ENCODE measurements around the gene COL8A1. TPM values are rescaled to one million over a fixed set of nuclear protein-coding genes. Genes with fewer than 3 reads are reported as not detected.

The COL8A1 gene
- total and polyA plus RNA-seq, 8 donors: 0.24 to 10.1 (median 0.59) TPM

DNA sequence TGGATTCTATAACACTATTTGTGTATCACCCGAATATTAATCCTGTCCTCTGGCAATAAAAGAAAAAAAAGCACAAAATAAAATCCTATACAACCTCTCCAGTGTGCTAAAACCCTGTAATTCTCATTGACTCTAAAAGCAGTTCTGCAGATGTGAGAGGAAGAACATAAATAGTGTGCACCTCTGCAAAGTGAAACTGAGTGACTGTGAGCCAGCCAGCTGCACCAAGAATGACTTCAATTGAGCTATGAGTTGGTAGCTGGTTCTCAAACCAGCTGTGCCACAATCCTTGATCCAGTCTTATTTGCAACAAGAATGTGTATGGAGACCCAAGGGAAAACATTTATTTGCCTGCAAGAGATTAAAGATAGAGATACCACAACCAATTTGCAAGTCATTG is 31.2 kb upstream of the COL8A1 start:
- FAIRE-seq: no peak
- WGBS, 2 donors: 50 to 69% methylated on average over 1 of the region's 1 CpG
- TF ChIP-seq, protein P1, sequence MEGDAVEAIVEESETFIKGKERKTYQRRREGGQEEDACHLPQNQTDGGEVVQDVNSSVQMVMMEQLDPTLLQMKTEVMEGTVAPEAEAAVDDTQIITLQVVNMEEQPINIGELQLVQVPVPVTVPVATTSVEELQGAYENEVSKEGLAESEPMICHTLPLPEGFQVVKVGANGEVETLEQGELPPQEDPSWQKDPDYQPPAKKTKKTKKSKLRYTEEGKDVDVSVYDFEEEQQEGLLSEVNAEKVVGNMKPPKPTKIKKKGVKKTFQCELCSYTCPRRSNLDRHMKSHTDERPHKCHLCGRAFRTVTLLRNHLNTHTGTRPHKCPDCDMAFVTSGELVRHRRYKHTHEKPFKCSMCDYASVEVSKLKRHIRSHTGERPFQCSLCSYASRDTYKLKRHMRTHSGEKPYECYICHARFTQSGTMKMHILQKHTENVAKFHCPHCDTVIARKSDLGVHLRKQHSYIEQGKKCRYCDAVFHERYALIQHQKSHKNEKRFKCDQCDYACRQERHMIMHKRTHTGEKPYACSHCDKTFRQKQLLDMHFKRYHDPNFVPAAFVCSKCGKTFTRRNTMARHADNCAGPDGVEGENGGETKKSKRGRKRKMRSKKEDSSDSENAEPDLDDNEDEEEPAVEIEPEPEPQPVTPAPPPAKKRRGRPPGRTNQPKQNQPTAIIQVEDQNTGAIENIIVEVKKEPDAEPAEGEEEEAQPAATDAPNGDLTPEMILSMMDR (IDR thresholded peaks at IDR 0.05): no peak
- Histone ChIP-seq H3K27ac (no peak overlapping the region), H3K4me3 (no peak overlapping the region), H3K36me3 (no peaks in the 10 kb centered on the region), H3K9me3 (no peaks in the 10 kb centered on the region), H3K27me3 (no peaks in the 10 kb centered on the region), H3K4me1 (no peaks in the 10 kb centered on the region)
- no peak for ATAC-seq
- intact Hi-C loops (cut with DNase I): no loop called here
- DNase-seq: no peak

DNA sequence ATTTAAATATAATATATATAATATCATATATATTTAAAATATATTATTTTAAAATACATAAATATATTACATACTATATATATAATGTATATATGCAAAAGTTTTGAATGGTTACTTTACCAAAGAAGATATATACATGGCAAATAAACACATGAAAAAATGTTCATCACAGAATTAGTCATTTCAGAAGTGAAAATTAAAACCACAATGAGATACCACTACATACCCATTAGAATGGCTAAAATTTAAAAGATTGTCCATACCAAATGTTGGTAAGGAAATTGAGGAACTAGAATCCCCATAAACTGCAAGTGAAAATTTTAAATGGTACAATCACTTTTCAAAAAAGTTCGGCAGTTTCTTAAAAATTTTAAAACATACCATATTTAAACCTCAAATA is 23.6 kb upstream of the COL8A1 start:
- Histone ChIP-seq H3K27ac (no peak overlapping the region), H3K9me3 (no peaks in the 10 kb centered on the region), H3K27me3 (no peaks in the 10 kb centered on the region), H3K4me1 (no peaks in the 10 kb centered on the region), H3K36me3 (no peaks in the 10 kb centered on the region), H3K4me3 (no peak overlapping the region)
- WGBS, 2 donors: 42 to 61% methylated on average over 1 of the region's 1 CpG
- FAIRE-seq: no peak
- TF ChIP-seq, protein P1 (IDR thresholded peaks at IDR 0.05): no peak
- DNase-seq: no peak
- ATAC-seq: no peak
- intact Hi-C loops (cut with DNase I): no loop called here

GRCh38 chr3:99620077-99620767 is 18.2 kb upstream of the COL8A1 start:
- Histone ChIP-seq H3K4me3 (no peak overlapping the region), H3K9me3 (no peaks in the 10 kb centered on the region), H3K36me3 (no peaks in the 10 kb centered on the region), H3K4me1 (no peaks in the 10 kb centered on the region), H3K27me3 (no peaks in the 10 kb centered on the region), H3K27ac (no peak overlapping the region)
- FAIRE-seq: no peak
- DNase-seq: no peak
- ATAC-seq: no peak
- 83 to 92% methylated on average over 1 of the region's 1 CpG for WGBS, 2 donors
- intact Hi-C loops (cut with DNase I): no loop called here
- TF ChIP-seq, protein P1 (IDR thresholded peaks at IDR 0.05): no peak

- intact Hi-C loops (cut with DNase I): no loop called here
- no peak for ATAC-seq
Observed at GRCh38 chr3:99620976-99621375, 17.4 kb upstream of the COL8A1 start.

More at GRCh38 chr3:99620976-99621375, 17.4 kb upstream of the COL8A1 start:
- Histone ChIP-seq H3K4me3 (no peak overlapping the region), H3K9me3 (no peaks in the 10 kb centered on the region), H3K4me1 (no peaks in the 10 kb centered on the region), H3K27me3 (no peaks in the 10 kb centered on the region), H3K36me3 (no peaks in the 10 kb centered on the region), H3K27ac (no peak overlapping the region)
- no peak for DNase-seq
- TF ChIP-seq, protein P1 (IDR thresholded peaks at IDR 0.05): no peak
- no peak for FAIRE-seq
- 57 to 70% methylated on average over 2 of the region's 2 CpGs for WGBS, 2 donors
